Measurements from ENCODE around the gene SLC27A2.

Gene SLC27A2

GRCh38 chr15:50190723-50191122 lies 8.7 kb downstream of the SLC27A2 start:
- DNase-seq (ENCODE audit: low spot score) = no peak

DNA sequence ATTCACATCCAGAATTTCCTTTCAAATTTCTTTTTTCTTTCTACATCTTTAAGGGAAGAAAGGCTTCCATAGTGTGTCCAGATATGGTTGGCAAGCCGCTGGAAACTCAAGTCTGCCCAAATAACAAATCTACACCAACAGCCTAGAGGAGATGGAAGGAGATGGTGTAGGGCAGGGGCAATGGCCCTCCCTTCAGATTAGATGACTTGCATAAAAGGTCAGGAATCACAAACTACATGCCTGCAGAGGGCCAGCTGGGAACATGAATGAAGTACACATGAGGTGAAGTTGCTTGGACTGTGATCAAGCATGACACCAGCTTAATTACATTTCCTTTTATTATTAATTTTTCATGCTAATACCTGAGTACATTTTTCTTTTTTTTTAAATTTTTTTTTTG lies 10.2 kb downstream of the SLC27A2 start:
- DNase-seq (ENCODE audit: low spot score) = no peak

DNA sequence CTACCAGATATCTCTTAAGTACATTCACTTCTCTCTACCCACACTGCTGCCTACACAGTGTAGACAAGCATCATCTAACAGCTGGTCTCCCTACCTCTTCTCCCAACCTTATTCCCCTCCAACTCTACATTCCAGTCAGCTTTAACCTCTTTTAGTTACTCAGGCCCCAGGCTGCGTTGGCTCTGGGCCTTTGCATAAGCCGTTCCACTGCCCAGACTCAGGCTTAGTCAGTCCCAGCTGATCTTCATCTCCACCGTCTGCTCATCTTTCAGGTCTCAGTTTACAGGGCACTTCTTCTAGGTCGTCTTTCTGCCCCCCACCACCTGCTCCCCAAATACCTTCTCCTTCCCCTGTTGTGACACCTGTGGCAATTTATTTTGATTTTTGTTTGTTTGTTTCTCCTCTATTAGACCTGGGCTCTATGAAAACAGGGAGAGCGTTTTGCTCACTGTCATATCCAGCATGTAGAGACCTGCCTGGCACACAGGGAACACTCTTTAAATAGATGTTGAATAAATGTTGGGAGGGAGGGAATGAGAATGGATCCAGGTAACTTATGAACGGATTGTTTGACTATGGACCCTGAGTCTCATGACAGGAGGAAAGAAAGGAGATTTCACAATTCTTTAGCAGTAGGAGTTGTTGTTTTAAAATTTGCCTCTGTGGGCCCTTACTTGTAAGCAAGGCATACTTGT lies 11.1 kb downstream of the SLC27A2 start:
- DNase-seq (ENCODE audit: low spot score) = no peak

- DNase-seq (ENCODE audit: low spot score) = no peak
These were observed 20.0 kb downstream of the SLC27A2 start for GRCh38 chr15:50202003-50202402.

DNA sequence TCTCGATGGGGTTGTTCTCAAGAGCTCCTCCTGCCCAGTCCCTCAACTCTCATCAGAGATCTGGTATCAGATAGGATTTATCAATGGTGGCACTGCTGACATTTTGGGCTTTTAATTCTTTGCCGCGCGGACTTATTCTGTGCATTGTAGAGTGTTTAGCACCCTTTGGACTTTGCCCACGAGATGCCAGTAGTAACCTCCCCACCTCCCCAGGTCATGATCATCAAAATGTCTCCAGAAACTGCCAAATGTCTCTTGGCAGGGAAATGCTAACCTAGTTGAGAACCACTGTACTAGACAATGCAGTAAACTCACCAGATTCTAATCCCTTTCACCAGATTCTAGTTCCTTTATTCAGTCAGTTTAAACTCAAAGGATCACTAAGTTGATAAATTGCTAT lies 24.0 kb downstream of the SLC27A2 start:
- no peak for DNase-seq (ENCODE audit: low spot score)

DNA sequence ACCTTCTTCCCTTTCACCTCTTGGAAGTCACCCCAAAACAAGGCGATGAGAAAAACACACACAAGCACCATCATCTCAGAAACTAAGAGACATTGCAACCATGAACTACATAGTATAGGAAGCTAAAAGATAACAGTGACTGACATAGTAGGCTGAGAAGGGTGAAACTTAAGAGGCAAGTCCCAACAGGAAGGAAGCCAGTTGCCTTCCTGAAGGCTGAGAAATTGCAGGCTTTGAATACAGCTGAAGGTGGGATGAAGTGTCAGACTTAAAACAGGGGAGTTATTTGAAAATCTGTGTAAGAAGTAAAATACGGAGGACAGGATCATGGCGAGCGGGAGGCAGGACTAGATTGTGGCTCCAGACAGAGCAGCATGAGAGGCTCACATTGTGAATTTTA lies 27.8 kb downstream of the SLC27A2 start:
- no peak for DNase-seq (ENCODE audit: low spot score)

GRCh38 chr15:50210462-50211157 lies 28.6 kb downstream of the SLC27A2 start:
- DNase-seq (ENCODE audit: low spot score) = no peak

GRCh38 chr15:50218291-50218690 lies 36.3 kb downstream of the SLC27A2 start:
- DNase-seq (ENCODE audit: low spot score) = no peak

- DNase-seq (ENCODE audit: low spot score) = no peak
These were observed 36.7 kb downstream of the SLC27A2 start for GRCh38 chr15:50218691-50219090.

DNA sequence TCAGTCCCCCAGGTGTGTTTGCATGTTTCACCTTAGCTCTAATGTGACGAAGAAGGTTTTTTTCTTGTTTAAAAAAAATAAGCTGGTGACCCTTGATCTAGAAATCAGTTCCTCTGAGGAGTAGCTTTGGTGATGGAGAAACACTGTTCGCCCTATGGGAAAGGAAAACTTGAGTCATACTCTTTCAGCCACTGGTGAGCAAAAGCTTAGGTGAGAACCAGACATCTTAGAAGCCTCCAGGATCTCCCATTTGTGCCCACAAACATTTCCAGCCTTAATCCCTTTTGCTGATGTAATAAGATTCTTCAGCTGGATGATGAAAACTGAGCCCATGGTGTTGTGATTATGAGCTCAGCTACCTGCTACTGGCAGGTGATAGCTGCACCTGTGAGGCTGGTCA lies 37.8 kb downstream of the SLC27A2 start:
- DNase-seq (ENCODE audit: low spot score) = no peak

- DNase-seq (ENCODE audit: low spot score) = no peak
These were observed 40.2 kb downstream of the SLC27A2 start for GRCh38 chr15:50222181-50222580.

- DNase-seq (ENCODE audit: low spot score) = no peak
These were observed 42.6 kb downstream of the SLC27A2 start for GRCh38 chr15:50224606-50225005.

GRCh38 chr15:50225057-50225456 lies 43.1 kb downstream of the SLC27A2 start:
- DNase-seq (ENCODE audit: low spot score) = no peak

DNA sequence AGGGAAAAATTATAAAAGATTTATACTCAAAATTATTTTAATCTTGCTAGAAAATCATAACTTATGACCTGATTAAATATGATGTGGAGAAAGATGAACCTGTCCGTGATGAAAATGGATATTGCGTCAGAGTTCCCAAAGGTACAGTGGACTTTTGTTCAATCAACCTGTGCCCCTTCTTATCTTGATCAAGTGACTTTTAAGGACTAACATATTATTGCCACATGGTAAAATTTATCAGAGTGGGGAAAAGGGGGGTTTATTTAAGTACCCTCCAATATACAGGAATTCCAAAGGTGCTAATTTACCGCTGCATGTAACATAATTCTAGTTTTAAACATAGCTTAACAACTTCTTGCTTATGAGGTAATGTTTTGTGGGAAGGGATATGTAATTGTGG lies 43.9 kb downstream of the SLC27A2 start:
- no peak for DNase-seq (ENCODE audit: low spot score)

DNA sequence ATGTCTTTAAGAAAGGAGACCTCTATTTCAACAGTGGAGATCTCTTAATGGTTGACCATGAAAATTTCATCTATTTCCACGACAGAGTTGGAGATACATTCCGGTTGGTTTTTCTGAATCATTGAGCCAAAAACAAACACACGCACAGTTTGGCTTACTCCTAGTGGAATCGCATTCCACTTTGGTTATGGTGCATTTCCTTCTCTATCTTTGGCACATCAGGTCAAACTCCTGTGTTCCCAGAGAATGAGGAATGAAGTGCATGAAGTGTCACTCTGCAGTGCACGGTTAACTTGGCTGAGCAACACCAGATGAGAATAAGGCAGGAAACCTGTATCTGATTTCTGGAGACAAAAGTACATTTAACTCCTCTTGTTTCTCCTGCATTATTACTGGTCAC lies 45.1 kb downstream of the SLC27A2 start:
- no peak for DNase-seq (ENCODE audit: low spot score)

DNA sequence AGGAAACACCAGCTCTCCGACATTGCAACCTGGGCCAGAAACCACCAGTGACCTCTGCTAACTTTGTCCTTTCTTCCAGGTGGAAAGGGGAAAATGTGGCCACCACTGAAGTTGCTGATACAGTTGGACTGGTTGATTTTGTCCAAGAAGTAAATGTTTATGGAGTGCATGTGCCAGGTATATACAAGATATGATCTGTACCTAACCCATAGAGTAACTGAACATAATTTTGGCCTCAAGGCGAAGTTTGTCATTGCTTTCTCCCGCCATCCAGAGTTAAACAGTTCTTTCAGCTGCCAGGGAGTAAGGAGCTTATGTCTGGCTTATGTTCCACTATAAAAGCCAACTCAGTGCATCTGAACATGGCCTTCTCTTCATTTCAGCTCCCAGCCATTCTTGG lies 46.9 kb downstream of the SLC27A2 start:
- DNase-seq (ENCODE audit: low spot score) = no peak

DNA sequence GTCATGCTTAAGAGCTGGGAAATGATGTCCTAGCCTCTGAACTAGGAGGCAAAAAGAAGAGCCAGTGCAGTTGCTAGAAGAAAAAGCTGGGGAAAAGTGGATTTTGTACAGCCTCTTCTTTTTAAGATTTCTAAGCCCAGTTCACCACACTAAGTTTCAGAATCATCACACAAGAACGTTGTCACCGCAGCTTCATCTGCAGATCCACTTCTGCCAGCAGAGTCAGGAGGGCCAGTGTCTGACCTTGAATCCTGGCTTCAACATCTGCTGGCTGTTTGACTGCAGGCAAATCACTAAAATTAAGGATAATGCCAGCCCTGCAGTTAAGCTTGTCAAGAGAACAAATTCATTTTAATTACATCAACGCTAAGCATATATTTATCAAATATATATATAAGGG lies 47.3 kb downstream of the SLC27A2 start:
- DNase-seq (ENCODE audit: low spot score) = no peak

- no peak for DNase-seq (ENCODE audit: low spot score)
These were observed 49.8 kb downstream of the SLC27A2 start for GRCh38 chr15:50231761-50232160.

GRCh38 chr15:50232791-50233190 lies 50.8 kb downstream of the SLC27A2 start:
- DNase-seq (ENCODE audit: low spot score) = no peak

GRCh38 chr15:50233192-50233736 lies 51.3 kb downstream of the SLC27A2 start:
- no peak for DNase-seq (ENCODE audit: low spot score)

DNA sequence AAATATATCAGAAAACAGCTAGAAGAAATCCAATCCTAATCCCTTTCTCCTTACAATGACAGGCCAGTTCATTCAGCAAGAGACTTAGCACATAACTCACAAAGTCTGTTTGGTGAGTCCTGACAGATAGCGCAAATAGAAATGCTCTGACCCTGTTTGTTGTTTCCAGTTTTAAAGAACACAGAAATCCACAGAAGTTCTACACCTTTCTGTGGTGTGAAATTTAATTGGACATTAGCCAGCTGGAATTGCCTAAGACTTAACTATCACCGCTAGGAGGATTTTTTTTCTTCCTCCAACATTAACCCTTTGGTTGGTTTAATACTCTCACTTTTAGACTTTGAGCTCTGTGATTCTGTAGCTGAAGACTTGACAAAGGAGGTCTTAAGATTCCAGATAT lies 52.8 kb downstream of the SLC27A2 start:
- DNase-seq (ENCODE audit: low spot score) = no peak

- DNase-seq (ENCODE audit: low spot score) = no peak
These were observed 53.8 kb downstream of the SLC27A2 start for GRCh38 chr15:50235794-50236193.

GRCh38 chr15:50236433-50236832 lies 54.4 kb downstream of the SLC27A2 start:
- DNase-seq (ENCODE audit: low spot score) = no peak

DNA sequence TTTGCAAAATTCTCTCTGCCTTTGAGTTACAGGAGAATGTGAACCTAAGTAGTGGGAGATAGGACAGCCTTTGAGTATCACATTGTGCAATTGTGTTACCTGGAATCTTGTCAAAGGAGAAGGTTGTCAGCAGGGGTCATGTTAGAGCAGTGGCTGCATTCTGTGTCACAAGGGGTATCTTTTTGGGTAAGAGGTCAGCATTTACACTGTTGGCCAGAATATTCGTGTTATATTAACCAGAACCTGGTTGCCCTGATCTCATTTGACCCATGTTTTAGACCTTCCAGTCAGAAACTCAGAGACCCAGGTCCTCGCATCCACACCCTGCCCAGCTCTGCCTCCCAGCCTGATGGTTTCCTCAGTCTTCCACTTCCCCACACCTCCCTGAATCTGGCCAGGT lies 56.3 kb downstream of the SLC27A2 start:
- DNase-seq (ENCODE audit: low spot score) = no peak
